ELF-1 (cell line): ENCODE measurements around the gene SLC41A2.
A peak's percentile ranks its signal among the peaks of the same experiment; 100 is the strongest.
"Not testable (repeated sequence)": the region's sequence is repeated elsewhere in the genome, so short reads cannot be mapped to it uniquely, and the experiment has no call there.

ENCODE experiments used
- DNase-seq: peaks from one replicate; pipeline ENCODE4 v3.0.0-alpha.2; 2016; ENCODE audit warnings: low read depth, low spot score

SLC41A2 gene, protein sequence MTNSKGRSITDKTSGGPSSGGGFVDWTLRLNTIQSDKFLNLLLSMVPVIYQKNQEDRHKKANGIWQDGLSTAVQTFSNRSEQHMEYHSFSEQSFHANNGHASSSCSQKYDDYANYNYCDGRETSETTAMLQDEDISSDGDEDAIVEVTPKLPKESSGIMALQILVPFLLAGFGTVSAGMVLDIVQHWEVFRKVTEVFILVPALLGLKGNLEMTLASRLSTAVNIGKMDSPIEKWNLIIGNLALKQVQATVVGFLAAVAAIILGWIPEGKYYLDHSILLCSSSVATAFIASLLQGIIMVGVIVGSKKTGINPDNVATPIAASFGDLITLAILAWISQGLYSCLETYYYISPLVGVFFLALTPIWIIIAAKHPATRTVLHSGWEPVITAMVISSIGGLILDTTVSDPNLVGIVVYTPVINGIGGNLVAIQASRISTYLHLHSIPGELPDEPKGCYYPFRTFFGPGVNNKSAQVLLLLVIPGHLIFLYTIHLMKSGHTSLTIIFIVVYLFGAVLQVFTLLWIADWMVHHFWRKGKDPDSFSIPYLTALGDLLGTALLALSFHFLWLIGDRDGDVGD

GRCh38 chr12:104958001-104958804 is at the start of gene SLC41A2:
SLC41A2 (minus strand) TSS chr12:104958290; CDS start chr12:104928527, 29,763 bp downstream.
- DNase-seq, result peak; percentile 76

DNA sequence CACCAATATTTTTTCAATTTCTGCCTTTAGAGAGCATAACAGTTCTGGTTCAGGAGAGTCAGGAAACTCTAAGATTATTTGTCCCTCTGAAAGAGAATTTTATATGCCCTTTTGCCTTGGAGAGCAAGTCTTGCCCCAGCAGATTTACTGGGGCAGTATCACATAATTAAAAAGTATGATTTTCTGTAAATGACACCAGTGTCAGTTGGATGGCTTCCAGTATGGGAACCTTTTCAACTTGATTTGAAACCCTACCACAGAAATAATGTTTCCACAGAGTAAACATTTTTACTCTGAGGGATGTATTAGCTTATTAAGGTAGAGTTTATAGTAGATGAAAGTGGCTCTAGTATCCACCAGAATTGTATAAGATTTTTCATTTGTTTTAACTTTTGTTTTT is 43.4 kb upstream of the SLC41A2 start:
- no peak for DNase-seq

DNA sequence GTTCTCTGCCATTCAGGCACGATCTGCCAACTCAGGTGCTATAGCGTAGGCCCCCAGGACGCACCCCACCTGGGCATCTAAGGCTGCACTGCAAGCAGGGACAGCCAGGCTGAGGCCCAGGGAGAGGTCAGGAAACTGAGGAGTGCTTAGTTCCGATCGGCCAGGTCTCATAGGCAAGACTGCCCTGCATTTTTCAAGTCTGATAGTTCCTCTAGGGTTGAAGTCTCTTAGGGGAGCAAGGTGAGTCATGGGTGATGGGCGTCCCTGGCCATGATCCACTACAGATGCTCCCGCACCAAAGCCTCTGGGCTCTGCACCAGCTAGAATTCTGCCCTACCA is 41.2 kb upstream of the SLC41A2 start:
- DNase-seq, result no peak

GRCh38 chr12:104998423-104999346 is 40.6 kb upstream of the SLC41A2 start:
- no peak for DNase-seq

GRCh38 chr12:104997541-104997940 is 39.5 kb upstream of the SLC41A2 start:
- DNase-seq, result no peak

DNA sequence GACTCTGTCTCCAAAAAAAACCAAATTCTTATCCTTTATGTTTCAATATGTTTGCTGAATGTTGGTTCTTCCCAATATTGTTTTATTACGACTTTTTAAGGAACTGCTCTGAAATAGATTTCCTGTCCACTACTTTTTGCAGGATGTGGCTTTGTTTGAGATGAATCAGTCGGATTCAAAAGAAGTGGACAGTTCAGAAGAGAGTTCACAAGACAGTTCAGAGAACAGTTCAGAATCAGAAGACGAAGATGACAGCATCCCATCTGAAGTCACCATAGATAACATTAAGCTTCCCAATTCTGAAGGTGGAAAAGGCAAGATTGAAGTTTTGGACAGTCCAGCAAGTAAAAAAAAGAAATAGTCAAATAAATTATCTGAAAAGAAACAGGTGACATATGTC is 36.2 kb upstream of the SLC41A2 start:
- no peak for DNase-seq

- DNase-seq, result no peak
Measured at GRCh38 chr12:104991565-104992128, 33.6 kb upstream of the SLC41A2 start.

DNA sequence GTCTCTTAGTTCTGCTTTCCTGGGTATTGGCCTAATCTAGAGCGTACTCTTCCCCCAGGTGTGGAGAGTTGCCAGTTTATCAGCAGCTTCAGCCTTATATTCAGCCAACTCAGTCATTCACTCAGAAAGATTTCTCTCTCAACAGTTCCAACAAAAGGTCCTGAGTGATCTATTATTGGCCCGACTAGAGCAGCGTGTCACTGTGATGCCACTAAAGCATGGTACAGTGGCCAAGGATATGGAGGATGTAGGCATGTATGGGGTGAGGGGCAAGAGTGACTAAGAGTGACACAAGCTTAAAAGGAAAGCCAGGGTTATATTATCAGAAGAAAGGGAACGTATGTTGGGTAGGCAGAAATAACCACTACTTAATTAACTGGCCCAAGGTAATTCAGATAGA is 32.9 kb upstream of the SLC41A2 start:
- no peak for DNase-seq

GRCh38 chr12:104986022-104986941 is 28.2 kb upstream of the SLC41A2 start, which contains the start of gene NOPCHAP1:
NOPCHAP1 (plus strand) TSS chr12:104986316; CDS start chr12:104986353, 37 bp downstream.
- DNase-seq, result peak; percentile 94

- DNase-seq, result no peak
Measured at GRCh38 chr12:104985206-104985605, 27.1 kb upstream of the SLC41A2 start.

GRCh38 chr12:104977688-104978087 is 19.6 kb upstream of the SLC41A2 start:
- DNase-seq, result not testable (repeated sequence)

- no peak for DNase-seq
Measured at GRCh38 chr12:104976703-104977102, 18.6 kb upstream of the SLC41A2 start.

DNA sequence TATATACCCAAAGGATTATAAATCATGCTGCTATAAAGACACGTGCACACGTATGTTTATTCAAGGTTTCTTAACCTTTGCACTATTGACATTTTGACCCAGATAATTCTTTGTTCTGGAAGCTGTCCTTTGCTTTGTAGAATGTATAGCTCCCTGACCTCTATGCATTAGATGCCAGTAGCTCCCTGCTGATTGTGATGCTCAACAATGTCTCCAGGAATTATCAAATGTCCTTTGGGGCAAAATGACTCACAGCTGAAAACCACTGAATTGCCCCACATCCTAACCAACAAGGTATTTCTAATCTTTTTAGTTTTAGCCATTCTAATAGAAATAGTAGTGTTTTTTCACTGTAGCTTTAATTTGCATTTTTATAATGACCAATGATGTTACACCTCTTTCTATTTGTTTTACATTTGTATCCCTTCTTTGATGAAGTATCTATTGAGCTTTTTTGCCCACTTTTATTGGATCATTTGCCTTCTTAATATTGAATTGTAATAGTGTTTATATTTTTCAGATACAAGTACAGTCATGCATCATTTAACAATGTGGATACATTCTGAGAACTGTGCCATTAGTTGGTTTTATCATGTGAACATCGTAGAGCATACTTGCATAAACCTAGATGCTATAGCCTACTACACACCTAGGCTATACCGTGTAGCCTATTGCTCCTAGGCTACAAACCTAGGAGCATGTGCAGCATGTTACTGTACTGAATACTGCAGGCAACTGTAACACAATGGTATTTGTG is 17.7 kb upstream of the SLC41A2 start:
- DNase-seq, result no peak

- DNase-seq, result no peak
Measured at GRCh38 chr12:104974626-104975290, 16.7 kb upstream of the SLC41A2 start.

- DNase-seq, result no peak
Measured at GRCh38 chr12:104973250-104973649, 15.2 kb upstream of the SLC41A2 start.

DNA sequence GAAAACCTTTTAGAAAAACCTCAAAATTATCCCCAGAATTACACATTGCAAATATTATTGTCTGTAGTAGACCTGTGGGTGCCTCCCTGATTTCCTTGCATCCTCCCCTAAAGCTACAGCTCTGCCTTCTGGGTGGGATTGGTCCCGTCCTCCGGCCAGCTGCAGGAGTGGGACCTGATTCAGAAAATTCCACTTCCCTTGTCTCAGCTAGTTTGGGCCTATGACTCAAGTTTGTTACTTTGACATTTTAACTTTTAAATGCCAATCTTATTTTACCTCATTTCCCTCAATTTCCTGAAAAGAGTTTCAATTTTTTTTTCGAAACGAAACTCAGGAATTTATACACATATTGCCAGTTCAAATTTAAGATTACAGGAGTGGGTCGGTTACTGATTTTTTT is 13.2 kb upstream of the SLC41A2 start:
- DNase-seq, result no peak

DNA sequence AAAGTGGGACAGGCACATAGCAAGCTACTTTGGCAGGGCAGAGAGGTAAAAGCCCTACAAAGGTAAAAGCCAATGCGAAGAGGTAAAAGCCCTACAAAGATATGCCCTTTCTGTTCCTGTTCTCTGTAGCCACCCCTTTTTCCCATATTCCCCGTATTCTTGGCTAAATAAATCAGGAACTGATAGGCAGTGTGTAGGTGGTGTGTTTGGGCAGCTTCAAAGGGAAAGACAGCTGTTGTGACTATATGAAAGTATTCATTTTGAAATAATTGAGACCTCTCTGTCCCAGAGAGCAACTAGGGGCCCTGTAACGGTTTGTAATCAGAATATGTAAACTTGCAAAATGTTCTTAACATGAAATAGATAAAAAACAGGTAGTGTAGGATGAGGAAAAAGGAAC is 11.3 kb upstream of the SLC41A2 start:
- DNase-seq, result no peak

DNA sequence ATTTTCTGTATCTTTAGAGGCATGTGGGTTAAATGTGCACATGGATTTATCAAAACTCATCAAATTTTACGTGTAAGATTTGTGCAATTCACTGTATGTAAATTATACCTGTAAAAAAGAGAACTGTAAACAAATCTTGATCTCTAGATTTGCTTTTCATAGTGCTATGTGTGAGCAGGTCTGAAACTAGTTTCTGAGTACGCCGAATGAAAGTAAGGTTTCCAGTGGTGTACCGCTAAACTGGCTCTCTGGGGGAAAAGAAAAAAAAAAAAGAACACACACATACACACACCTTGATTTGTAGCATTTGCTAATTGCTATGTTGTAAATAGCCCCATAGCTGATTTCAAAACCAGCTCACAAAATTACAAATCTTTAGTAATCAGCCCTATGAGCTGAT is 8.6 kb upstream of the SLC41A2 start:
- no peak for DNase-seq

GRCh38 chr12:104964856-104965205 is 6.7 kb upstream of the SLC41A2 start:
- no peak for DNase-seq
